Stimulated activated CD8-positive, alpha-beta memory T cell treated with anti-CD3 and anti-CD28 coated beads, Interleukin-15, amount 100 ng/mL, for 1 hour (primary cell): ENCODE data around the gene ADRA2A.

Experiments used
- DNase-seq: peaks from one replicate; pipeline ENCODE4 v3.0.0-alpha.2; 2020; ENCODE audit warnings: low read depth

The ADRA2A gene

DNA sequence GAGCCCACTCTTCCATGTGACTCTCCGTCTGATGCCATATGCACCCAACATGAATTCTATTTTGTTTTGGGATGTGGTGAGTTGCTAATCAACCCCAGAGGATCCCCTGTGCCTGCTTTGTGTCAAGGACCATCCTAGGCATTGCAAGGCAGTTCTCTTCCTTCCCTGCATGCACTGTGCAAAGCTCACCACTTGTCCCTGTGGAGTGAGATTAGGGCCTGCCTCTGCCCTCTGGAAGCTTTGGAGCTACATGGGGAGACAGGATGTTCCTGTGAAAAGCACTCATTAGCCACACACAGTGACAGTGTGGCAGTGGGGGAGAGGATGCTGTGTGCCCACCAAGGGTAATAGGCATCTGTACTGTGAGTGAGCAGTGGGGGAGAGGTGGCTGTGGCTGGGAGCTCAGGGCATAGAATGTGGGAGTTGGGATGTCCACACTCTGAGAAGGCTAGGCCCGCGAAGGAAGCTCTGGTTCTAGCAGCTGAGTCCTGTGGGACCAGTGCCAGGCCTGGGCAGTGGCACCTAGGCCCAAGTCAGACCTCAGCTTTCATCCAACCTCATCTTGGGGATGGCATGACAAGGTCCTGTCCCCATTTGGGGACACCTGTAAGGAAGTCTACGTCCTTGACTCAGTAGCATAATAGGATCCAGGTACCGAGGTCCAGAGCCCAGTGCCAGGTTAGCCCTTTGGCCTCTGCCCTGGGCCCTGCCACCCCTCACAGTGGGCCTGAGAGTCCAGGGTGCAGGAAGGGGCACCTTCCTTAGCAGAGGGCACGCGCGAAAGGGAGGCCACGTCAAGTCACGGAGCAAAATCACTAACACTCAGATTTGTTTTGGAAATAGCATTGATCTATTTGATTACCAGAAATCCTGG lies 6.6 kb downstream of the ADRA2A start:
- no peak for DNase-seq

DNA sequence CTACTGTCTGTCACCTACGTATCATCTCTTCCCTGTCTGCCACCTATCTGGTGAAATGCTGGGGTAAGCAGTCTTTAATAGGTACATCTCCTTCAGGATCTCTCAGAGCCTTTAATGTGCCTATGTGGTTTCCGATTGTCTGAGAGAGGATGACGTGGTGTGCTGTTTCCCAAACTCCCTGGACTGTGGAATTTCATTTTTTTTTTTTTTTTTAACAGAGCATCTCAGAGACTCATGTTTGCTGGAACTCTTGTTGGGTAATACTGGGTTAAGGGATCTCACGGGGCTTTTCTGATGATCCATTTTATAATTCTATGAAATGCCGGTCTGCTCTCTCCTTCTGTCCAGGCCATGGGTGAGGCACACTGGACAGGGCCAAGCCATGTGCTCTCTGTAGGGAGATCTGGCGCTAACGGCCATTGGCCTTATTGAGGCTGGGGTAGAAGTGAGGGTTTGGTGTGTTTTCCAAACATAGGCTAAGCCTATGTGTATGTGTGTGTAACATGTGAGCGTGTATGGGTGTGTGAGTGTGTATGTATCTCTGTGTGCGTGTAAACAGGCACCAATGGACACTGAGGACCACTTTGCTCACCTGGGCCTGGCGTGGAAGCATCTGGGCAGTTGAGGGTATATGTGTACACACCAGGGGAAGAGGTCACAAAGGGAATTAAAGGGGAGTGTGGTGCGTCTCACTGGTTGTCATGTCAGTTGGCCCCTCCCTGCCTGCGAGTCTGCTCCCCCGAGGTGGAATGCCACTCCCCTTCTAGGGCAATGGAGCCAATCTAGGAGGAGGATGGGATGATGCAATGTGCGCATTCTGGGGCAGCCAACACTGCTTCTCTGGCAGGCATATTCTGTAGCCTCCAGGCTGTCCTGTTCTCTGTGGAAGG lies 7.8 kb downstream of the ADRA2A start:
- DNase-seq: no peak

DNA sequence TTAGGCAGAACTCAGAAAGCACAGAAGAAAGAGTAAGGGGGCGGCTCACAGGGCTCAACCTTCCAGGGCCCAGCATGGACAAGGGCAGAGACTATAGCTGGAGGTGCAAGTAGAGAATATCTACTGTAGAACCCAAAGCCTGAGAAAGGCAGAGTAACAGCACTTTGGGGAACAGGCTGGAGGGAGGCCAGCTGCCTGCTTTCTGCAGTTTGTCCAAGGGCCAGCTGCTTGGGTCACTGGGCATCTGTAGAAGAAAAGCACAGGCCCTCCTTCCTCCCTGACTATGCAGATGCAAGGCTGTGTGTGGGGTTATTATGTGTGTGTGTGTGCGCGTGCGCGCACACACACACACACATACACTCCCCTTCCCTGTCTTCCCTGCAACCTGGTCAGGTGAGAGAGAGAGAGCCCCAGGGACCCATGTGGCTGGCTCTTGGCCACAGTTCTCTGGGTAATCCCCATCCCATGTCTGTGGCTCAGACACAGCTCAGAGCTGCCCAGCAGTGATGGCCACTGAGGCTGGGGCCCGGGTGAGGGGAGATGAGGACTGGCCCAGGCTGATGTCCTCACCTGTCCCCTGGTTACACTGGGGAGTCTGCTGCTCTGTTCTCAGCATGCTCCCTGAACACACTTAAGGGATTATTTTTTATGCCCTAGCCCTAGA lies 9.0 kb downstream of the ADRA2A start:
- DNase-seq: no peak

GRCh38 chr10:111086574-111086973 lies 9.7 kb downstream of the ADRA2A start:
- DNase-seq: no peak

DNA sequence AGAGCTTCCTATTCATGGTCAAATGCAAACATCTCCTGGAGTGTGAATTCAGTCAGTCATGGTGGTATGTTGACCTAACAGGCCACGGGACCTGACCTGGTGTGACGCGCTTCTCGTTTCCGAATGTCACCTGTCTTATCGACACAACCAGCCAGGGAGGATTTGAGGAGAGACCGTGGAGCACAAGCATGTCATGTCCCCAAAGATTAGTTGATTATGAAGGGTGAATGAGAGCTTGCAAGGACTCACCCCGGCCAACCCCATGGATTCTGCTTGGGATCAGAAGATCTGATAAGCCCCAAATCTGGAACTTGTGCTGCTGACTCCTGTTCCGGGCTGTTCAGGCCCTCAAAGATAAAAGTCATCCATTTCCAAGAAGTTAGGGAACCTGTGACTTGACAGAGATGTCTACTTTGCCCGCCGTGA lies 10.5 kb downstream of the ADRA2A start:
- DNase-seq: no peak

GRCh38 chr10:111087968-111088505 lies 11.2 kb downstream of the ADRA2A start:
- DNase-seq: no peak

DNA sequence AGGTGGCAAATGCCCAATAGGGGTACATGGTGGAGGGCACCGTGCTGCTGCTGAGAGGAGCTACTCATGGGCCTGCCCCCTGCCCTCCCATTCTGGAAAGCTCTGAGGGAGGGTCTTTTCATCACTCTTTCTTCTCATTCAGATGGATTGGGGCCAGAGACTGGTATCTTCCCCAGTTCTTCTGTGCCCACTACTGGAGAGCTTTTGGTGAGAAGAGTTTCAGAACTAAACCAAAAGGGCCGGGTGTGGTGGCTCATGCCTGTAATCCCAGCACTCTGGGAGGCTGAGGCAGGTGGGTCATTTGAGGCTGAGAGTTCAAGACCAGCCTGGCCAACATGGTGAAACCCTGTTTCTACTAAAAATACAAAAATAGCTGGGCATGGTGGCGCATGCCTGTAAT lies 12.5 kb downstream of the ADRA2A start:
- no peak for DNase-seq

GRCh38 chr10:111091833-111092232 lies 15.0 kb downstream of the ADRA2A start:
- no peak for DNase-seq

DNA sequence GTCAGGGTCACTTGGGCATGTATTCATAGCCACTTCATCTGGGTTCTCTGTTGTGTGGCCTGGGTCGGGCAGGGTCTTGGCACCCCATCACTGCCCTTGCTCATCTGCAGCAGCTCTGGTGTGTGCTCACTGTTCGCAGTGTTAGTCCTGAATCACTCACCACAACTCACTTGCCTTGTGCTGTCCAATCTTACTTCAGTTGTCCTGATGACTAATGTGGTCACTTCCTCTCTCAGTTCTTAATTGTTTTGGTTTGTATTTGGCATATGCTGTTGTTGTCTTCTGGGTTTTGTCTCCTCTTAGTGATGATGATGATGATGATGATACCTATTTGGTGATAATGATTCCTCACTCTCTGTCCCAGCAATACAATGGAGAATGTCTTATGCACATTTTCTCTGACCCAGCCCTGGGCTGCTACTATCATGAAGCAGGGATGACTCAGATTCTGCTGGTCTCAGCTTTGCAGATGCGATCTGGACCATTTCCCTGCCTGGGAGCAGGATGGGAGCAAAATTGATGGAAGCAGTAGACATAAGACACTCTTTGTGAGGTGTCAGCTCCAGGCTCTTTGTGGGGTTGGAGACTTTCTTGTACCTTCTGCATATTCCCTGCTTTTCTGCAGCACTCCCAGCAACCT lies 17.0 kb downstream of the ADRA2A start:
- DNase-seq: no peak

DNA sequence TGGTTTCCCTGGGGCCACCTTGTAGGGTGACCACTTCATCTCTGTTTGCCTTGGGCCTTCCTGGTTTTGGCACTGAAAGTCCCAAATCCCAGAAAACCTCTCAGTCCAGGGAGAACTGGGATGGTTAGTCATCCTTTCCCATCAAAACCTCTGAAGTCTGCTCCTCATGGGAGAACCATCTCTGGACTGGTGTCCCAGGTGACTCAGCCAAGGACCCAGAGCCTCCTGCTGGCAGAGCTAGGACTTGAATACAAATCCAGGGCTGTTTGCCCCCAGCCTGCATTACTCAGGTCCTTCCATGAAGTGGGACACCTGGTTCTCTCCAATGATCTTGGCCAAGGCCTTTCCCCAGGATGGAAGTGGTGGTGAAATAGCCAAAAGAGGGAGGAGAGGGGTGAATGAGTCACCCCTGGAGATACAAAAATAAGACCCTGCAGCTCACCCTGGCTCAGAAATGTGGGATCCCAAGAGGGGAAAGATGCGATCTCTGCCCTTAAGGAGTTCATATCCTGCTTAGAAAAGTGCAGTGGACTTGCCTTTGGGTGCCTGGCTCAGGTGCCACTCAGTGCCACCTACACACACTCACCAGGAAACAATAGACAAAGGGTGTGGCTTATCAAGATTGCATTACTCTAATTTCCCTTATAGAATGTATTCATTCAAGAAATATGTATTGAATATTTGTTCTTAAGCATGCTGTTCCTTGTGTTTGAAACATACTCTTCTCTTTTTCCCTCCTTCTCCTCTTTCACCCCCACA lies 22.0 kb downstream of the ADRA2A start:
- no peak for DNase-seq

GRCh38 chr10:111100198-111100597 lies 23.4 kb downstream of the ADRA2A start:
- DNase-seq: no peak

GRCh38 chr10:111101796-111102195 lies 25.0 kb downstream of the ADRA2A start:
- no peak for DNase-seq

DNA sequence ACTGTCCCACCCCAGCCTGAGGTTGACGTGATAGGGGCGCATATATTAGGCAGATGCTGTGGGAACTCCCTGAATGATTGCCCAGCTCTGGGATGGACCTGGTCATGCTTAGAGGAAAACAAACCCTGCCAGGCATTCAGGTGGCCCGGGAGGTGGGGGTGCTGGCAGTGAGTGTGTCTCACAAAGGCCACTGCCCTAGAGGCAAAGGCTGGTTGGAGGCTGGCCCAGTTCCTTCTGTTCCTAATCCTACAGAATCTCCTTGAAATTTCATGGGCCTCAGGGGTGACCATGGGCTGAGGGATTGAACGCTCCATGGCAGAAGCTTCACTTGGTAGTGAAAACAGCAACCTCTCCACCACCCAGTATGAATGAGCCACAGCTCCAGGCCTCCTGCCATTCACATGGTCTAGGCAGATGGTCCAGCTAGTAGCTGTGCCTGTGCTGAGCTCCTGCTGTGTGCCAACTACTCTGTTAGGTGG lies 25.6 kb downstream of the ADRA2A start:
- DNase-seq: no peak

GRCh38 chr10:111103196-111103840 lies 26.5 kb downstream of the ADRA2A start:
- DNase-seq: no peak

- DNase-seq: no peak
These were observed 28.0 kb downstream of the ADRA2A start for GRCh38 chr10:111104811-111105210.

GRCh38 chr10:111106081-111106480 lies 29.3 kb downstream of the ADRA2A start:
- DNase-seq: no peak

- DNase-seq: no peak
These were observed 30.2 kb downstream of the ADRA2A start for GRCh38 chr10:111107023-111107422.

- no peak for DNase-seq
These were observed 31.0 kb downstream of the ADRA2A start for GRCh38 chr10:111107846-111108245.

DNA sequence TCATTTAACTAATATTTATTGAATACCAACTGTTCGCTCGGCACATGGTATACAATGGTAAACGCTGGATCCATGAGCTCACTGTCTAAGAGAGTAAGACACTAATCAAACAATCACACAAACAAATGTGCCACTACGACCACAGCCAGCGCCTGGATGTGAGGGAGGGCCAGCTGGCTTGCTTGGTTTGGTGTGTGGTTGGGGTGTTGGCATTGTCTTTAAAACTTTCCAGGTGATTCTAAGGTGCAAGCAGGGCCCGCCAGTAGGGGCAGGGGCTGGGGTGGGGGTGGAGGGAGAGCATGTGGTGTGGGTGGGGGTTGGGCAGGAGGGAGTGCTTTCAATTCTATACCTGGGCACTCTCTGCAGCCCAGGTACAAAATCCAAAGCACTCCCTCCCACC lies 31.6 kb downstream of the ADRA2A start:
- DNase-seq: no peak

- DNase-seq: no peak
These were observed 32.8 kb downstream of the ADRA2A start for GRCh38 chr10:111109501-111110242.
